ENCODE results near the gene TMEM131L.

The TMEM131L gene

DNA sequence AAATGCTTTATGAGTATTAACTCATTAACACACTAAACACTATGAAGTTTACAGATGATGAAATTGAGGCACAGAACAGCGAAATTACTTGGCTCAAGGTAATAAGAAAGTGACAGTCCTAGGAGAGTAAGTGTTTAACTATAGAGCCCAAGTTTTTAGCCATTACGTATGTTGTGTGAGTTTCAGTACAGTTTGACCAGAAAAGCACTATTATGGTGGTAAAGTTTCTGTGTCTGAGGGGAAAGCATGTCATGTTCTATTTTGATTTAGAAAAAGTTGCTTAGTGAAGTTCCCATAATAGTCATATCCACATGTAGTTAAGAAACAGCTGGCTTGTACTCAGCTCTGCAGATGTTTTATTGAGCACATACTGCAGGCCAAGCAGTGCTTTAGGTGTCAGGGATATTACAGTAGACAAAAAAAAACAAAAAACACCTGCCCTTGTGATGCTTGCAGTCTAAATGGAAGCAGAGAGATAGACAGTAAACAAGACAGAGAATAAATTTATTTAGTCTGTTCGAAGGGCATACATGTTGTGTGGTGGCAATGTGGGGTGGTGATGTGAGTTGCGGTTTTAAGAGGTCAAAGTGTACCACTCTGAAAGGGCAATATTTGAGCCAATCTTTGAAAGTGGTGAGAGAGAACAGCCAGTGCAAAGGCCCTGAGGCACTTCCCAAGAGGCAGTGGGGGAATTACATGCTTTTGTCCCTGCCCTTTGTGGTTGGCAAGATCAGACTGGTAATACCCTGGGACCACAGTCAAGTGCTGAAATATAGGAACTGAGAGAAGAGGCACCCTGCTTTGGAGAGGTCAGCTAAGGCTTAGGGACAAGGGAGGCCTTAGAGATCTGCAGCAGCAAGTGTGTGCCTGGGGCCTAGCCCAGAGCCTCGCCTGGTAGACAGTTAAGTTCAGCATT, 6.2 kb downstream of the TMEM131L start:
- in situ Hi-C loops (cut with HindIII; ENCODE audit: low sequenced_read_pairs), result no loop called here

- in situ Hi-C loops (cut with HindIII; ENCODE audit: low sequenced_read_pairs), result no loop called here
Observed at GRCh38 chr4:153474251-153474650, 8.1 kb downstream of the TMEM131L start.

- in situ Hi-C loops (cut with HindIII; ENCODE audit: low sequenced_read_pairs), result no loop called here
Observed at GRCh38 chr4:153476829-153477574, 10.8 kb downstream of the TMEM131L start.

DNA sequence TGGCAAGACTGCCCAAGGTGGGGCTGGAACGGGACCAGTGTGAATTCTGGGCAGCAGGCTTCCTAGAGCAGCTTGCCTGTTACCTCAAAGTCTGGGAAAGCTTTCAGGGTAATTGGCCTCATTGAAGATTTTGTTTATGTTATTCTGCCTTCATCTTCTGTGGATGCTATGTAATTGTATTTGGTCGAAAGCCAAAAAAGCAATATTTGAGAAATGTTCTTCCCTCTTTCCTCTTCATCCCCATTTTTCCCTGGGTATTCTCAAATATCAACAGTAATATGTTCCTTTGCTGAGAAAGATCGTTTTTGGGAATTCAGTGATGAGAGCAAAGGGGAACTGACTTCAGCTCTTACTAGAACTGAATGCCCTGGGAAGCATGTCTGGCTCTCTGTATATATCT, 12.9 kb downstream of the TMEM131L start:
- in situ Hi-C loops (cut with HindIII; ENCODE audit: low sequenced_read_pairs), result no loop called here

DNA sequence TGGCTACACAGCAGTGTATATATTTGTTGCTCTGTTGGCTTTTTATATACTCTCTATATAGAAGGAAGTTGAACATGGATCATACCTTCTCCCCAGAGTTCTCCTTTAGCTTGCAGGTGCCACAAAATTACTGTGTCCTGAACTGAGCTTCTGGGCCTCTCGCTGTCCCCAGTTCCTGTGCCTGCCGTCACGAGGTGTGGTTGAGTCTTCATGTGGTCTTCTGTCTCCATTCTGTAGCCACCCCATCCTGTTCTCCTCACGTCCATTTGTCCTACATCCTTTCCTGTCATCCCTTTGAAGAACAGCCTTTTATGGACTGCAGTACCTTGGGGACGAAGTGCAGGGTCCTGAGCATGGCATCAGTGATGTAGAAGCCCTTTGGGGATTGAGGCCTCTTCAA, 14.5 kb downstream of the TMEM131L start:
- in situ Hi-C loops (cut with HindIII; ENCODE audit: low sequenced_read_pairs), result no loop called here

DNA sequence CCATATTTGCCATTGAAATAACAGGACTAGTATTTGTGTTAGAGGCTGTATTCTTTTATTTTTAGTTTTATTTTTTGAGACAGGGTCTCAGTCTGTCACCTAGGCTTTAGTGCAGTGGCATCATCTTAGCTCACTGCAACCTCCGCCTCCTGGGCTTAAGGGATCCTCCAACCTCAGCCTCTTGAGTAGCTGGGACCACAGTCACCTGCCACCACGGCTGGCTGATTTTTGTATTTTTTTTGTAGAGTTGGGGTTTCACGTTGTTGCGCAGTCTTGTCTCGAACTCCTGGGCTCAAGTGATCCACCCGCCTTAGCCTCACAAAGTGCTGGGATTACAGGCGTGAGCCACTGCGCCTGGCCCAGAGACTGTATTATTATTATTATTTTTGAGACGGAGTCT, 15.3 kb downstream of the TMEM131L start:
- in situ Hi-C loops (cut with HindIII; ENCODE audit: low sequenced_read_pairs), result no loop called here

DNA sequence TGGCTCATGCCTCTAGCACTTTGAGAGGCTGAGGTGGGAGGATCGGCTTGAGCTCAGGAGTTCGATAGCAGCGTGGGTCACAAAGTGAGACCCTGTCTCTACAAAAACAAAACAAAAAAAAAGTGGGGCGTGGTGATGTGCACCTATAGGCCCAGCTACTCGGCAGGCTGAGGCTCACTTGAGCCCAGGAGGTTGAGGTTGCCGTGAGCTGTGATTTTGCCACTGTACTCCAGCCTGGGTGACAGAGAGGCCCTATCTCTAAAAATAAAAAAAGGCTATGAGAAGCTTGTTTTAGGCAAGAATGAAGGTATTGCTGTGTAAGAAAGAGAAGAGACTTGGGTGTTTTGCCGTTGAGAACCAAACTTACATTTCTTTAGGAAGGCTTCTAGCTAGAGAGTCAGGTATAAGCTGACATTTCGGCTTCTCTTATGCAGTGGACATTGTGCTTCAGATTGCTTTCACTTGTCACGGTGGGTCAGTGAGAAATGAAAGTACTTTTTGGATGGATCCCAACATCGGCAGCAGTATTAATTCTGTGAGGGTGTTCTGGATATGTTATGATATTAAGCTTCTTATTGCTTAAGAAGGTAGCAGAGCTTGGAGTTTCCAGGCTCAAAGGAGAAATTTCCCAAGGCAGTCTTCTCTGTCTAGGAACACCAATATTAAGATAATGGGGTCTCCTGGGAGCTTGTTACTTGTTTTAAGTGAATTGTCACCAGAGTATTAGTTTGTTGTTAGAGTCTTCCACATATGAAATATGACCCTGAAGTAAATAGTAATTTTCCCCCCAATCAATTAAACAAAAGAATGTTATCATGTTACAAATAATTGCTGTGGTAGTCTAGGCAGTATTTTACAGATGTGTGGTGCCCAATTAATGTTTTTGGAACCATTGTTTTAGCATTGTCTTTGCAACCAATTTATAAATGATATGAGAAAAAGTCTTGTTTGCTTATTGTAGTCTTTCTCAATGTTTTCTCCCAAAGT, 17.6 kb downstream of the TMEM131L start:
- in situ Hi-C loops (cut with HindIII; ENCODE audit: low sequenced_read_pairs), result no loop called here

- in situ Hi-C loops (cut with HindIII; ENCODE audit: low sequenced_read_pairs), result no loop called here
Observed at GRCh38 chr4:153485359-153485758, 19.2 kb downstream of the TMEM131L start.

GRCh38 chr4:153485860-153486259, 19.7 kb downstream of the TMEM131L start:
- in situ Hi-C loops (cut with HindIII; ENCODE audit: low sequenced_read_pairs), result no loop called here

- in situ Hi-C loops (cut with HindIII; ENCODE audit: low sequenced_read_pairs), result no loop called here
Observed at GRCh38 chr4:153486281-153487151, 20.4 kb downstream of the TMEM131L start.

DNA sequence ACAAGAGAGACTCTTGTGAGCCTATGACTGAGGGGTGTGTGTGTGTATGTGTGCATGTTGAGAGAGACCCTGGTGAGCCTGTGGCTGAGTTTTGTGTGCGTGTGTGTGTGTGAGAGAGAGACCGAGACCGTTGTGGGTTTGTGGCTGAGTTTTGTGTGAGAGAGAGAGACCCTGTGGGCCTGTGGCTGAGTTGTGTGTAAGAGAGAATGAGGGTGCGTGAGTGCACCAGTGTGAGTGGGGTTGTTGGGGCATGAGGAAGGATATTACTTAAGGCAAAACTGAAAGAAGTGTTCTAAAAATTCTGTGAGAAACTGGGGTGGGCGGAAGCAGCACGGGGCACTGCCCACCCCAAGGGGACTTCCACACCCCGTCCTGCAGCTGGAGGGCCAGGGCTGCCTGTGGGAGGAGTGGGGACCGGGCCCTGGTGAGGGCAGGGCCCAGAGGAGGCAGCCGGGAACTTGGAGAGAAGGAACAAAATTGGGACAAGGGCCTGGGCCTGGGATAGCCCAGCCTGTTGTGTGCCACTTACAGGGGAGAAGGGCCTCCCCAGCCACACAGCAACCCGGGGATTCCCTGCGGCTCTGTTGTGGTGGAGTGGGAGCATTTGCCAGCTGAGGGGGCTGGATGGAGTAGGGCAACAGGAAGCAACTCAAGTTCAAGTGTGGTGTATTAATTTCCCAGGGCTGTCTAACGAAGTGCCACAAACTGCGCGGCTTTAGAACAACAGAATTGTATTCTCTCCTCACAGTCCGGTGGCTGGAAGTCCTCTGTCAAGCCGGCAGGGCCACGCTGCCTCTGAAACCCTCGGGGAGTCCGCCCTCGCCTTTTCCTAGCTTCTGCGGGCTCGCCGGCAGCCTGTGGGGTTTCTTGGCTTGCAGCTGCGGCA, 22.1 kb downstream of the TMEM131L start:
- in situ Hi-C loops (cut with HindIII; ENCODE audit: low sequenced_read_pairs), result no loop called here

DNA sequence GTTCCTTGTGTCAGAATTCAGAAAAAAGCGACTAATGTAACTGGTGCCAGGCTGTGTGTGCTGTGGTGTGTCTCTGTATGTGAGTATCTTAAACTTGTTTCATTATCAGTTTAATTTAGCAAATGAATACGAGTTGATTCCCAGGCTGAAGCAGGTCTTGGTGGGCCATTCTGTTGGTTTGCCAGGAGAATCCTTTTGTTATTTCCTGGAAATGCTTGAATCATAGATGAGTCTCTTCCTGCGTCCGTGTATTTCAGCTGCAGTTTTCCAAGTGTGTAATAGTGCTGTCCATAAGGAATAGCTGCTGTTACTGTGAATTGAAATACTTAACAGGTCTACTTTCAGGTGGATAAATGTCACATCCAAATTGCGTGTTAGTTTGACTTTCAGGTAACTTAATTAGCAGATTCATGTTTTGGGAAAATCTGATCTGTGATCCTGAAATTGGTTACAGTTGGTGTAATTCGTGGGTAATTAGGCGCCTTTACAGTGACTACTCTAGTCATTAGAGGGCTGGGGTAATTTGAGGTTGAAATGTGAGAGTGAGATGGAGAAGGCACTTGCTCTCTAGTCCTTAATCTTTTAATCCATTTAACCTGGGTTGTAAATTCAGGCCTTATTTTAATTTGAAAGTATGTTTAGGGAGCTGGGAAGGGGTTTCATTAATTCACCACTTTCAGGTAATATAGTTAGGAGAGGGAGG, 23.8 kb downstream of the TMEM131L start:
- in situ Hi-C loops (cut with HindIII; ENCODE audit: low sequenced_read_pairs), result no loop called here

- in situ Hi-C loops (cut with HindIII; ENCODE audit: low sequenced_read_pairs), result no loop called here
Observed at GRCh38 chr4:153490985-153491483, 24.9 kb downstream of the TMEM131L start.

- in situ Hi-C loops (cut with HindIII; ENCODE audit: low sequenced_read_pairs), result no loop called here
Observed at GRCh38 chr4:153494562-153494961, 28.4 kb downstream of the TMEM131L start.

DNA sequence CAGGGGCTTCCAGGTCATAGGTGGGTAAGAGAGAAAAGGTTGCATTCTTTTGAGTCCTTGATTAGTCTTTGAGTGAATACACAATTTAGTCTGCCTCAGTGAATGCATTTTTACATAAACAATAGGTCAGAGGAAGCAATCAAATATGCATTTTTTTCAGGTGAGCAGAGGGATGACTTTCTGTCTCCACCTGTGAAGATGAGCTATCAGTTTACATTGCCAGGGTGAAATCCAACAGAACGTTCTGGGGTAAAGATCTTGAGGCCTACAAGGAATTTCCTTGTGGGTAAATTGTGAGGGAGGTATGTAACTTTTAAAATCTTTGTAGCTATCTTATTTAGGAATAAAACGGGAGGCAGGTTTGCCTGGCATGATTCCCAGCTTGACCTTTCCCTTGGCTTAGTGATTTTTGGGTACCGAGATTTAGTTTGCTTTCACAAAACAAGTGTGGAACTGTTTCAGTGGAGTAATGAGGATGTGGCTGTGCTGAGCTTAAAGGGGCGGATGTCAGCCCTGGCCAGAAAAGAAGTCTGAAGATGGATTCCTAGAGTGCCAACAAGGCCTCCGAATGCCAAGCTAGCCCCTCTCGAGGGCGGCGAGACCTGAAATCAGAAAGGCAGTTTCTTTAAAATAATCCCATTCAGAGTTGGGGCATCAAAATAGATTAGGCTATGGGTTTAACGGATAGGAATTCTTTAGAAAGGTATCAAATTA, 29.5 kb downstream of the TMEM131L start:
- in situ Hi-C loops (cut with HindIII; ENCODE audit: low sequenced_read_pairs), result no loop called here

GRCh38 chr4:153497091-153497531, 31.0 kb downstream of the TMEM131L start:
- in situ Hi-C loops (cut with HindIII; ENCODE audit: low sequenced_read_pairs), result no loop called here

Data from endothelial cell of hepatic sinusoid (primary cell).